Stimulated activated CD8-positive, alpha-beta memory T cell treated with anti-CD3 and anti-CD28 coated beads, Interleukin-7, amount 100 ng/mL, for 24 hours (primary cell): ENCODE measurements around the gene PLEKHA5.
"Not testable (repeated sequence)": the region's sequence is repeated elsewhere in the genome, so short reads cannot be mapped to it uniquely, and the experiment has no call there.

Experiments
- DNase-seq: peaks from one replicate; pipeline ENCODE4 v3.0.0-alpha.2; 2020; ENCODE audit warnings: low read depth

PLEKHA5 gene

GRCh38 chr12:19129486-19130223 lies at the start of gene PLEKHA5:
Gene PLEKHA5, plus strand, starts transcription at chr12:19129733. Its CDS starts 67 bp downstream, at chr12:19129800.
- DNase-seq = no peak

DNA sequence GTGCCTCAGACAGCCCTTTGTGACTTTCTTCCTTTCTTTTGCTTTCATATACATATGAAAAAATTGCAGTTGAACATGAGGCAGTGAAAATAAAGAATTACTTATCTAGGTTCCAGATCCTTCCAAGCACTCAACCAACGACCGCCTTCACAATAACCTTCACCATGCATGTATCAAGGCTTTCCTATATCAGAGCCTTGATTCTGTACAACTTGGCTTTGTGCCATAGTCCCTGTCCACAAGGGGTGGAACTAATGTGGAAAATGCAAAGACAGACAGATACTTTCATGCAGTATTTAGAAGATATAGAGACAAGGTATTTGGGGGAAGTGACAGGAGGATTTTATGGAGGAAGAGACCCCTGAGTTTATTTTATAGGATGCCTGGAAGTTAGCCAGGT lies 48.6 kb upstream of the PLEKHA5 start:
- no peak for DNase-seq

DNA sequence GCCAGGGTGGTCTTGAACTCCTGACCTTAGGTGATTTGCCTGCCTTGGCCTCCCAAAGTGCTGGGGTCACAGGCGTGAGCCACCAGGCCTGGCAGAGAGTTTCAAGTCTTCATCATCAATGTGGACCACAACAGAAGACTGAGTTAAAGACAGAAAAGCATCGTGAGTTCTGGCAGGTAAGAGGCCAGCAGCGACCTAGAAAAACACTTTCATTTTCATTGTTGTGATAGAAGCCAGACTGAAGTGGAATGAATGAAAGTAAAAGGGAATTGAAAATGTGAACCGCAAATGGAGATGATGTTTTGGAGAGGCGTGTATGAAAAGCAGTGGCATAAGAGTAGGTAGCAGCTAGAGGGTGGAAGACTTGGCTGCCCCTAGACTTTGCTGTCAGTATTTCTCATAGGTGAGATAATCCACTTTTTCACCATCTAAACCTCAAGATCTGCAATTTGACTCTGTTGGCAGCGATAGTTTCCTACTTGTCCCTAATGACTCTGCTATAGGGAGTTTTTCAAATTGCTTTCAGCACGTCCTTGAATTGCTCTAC lies 47.1 kb upstream of the PLEKHA5 start:
- no peak for DNase-seq

- DNase-seq = no peak
These were observed 45.0 kb upstream of the PLEKHA5 start for GRCh38 chr12:19084547-19084946.

- DNase-seq = no peak
These were observed 44.4 kb upstream of the PLEKHA5 start for GRCh38 chr12:19085090-19085489.

DNA sequence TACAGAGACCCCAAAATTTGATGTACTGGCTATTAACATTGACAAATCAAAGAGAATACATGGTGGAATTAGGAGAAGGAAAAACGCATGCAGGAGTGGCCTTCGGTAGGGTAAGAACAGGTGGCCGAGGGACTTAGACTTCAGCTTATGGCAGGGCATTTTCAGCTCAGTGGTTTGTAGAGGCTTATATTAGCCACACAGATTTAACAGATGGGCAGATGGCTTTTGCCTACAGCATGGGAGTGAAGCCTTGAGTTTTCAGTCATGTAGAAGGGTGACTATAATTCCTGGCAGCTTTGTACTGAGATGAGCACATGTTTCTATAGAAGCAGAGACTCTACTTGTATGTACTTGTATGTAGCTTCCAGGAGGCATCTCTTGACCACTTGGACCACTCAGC lies 40.9 kb upstream of the PLEKHA5 start:
- no peak for DNase-seq

DNA sequence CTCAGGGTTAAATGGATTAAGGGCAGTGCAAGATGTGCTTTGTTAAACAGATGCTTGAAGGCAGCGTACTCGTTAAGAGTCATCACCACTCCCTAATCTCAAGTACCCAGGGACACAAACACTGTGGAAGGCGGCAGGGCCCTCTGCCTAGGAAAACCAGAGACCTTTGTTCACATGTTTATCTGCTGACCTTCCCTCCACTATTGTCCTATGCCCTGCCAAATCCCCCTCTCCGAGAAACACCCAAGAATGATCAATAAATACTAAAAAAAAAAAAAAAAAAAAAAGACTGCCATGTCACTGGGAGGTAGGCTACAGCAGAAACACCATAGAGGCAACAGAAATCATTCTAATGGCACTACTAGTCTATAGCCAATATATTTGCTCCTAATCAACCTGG lies 37.1 kb upstream of the PLEKHA5 start:
- DNase-seq = not testable (repeated sequence)

DNA sequence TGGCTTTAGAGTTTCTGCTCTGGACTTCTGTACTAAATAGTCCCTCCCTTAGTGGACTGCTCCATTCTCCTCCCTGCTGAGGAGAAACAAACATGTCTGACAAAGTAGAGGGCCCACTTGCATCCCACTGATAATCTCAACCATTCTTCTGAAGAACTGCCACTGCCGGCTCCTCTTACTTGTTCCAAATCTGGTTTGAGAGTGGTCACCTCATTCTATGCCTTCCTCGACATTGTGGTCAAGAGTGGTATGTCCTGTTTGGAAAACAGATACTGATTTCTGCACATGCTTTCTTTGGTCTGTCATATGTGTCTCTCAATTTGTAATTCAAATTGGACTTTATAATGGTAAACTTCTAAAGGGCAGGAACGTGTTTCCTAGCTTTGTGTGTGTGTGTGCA lies 36.3 kb upstream of the PLEKHA5 start:
- no peak for DNase-seq

DNA sequence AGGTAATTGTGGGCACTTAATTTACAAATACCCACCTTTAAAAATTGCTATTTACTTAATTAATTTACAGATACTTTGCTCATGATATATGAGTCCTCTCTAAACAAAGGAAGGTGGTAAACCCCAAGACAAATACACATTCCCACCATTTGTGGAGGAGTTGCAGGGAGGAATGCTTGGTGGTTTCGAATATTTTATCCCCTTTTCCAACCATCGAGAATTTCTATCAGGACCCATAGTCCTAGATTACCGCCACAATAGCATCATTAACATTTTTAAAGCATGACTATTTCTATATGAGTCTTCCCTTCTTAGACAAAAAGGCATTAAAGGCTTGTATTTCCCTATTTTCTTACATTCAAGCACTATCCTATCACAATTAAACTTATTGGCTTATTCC lies 34.2 kb upstream of the PLEKHA5 start:
- DNase-seq = no peak

- DNase-seq = no peak
These were observed 33.6 kb upstream of the PLEKHA5 start for GRCh38 chr12:19095756-19096480.

DNA sequence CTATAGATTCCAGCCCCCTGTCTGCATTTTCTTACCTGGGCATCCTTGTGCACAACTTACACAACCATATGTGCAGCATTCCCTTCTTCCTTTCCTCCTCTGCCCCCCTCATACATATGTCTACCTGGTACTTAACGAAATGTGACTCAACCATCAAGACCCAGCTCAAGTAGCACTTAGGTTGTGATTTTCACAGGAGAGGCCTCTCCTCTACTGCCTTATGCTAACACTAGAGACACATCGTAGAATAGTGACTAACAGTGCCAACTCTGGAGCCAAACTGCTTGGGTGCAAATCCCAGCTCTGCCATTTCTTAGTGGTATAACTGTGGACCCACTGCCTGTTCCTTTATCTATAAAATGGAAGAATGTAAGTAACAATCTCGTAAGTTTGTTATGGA lies 24.1 kb upstream of the PLEKHA5 start:
- no peak for DNase-seq

- DNase-seq = no peak
These were observed 21.8 kb upstream of the PLEKHA5 start for GRCh38 chr12:19107750-19108149.

GRCh38 chr12:19110221-19110940 lies 19.2 kb upstream of the PLEKHA5 start:
- no peak for DNase-seq

DNA sequence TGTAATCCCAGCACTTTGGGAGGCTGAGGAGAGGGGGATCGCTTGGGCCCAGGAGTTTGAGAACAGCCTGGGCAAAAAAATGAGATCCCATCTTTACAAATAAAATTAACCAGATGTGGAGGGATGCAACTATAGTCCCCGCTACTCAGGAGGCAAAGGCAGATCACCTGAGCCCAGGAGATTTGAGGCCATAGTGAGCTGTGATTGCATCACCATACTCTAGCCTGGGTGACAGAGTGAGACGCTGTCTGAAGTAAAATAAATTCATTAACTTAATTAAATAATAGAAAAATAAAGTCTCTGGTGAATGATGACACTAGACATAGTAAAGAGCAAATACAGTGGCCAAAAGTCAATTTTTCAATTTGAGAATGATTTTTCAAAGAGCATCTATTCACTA lies 16.1 kb upstream of the PLEKHA5 start:
- DNase-seq = no peak

- no peak for DNase-seq
These were observed 14.2 kb upstream of the PLEKHA5 start for GRCh38 chr12:19115285-19115684.

- no peak for DNase-seq
These were observed 10.1 kb upstream of the PLEKHA5 start for GRCh38 chr12:19119440-19119839.

- no peak for DNase-seq
These were observed 8.7 kb upstream of the PLEKHA5 start for GRCh38 chr12:19120795-19121194.

- no peak for DNase-seq
These were observed 8.0 kb upstream of the PLEKHA5 start for GRCh38 chr12:19121449-19122018.

- no peak for DNase-seq
These were observed 4.2 kb upstream of the PLEKHA5 start for GRCh38 chr12:19125325-19125724.

- no peak for DNase-seq
These were observed 2.3 kb upstream of the PLEKHA5 start for GRCh38 chr12:19127270-19127669.

DNA sequence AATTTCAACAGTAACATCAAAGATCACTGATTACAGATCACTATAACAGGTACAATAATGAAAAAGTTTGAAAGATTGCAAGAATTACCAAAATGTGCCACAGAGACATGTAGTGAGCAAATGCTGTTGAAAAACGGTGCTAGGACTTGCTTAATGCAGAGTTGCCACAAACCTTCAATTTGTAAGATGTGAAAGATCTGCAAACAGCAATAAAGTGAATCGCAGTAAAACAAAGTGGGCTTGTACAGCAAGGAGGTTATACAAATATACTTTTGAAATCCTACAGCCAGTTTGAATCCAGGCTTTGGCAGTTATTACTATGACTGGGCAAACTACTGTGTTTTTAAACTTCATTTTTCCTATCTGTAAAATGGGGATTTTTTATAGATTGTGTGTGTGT lies 1.0 kb upstream of the PLEKHA5 start:
- no peak for DNase-seq

GRCh38 chr12:19129122-19129485 lies 429 bp upstream of the PLEKHA5 start:
- no peak for DNase-seq
